ENCODE results near the gene GJA3. TPM values are rescaled to one million over a fixed set of nuclear protein-coding genes. Genes with fewer than 3 reads are reported as not detected.

Gene GJA3
- total and polyA plus RNA-seq, 10 of the 15 experiments (the other 5 are each of a cell fraction or from before 2014, with no cell fraction given), result 0.03 to 0.11 (median 0.04) TPM; not detected in 5

DNA sequence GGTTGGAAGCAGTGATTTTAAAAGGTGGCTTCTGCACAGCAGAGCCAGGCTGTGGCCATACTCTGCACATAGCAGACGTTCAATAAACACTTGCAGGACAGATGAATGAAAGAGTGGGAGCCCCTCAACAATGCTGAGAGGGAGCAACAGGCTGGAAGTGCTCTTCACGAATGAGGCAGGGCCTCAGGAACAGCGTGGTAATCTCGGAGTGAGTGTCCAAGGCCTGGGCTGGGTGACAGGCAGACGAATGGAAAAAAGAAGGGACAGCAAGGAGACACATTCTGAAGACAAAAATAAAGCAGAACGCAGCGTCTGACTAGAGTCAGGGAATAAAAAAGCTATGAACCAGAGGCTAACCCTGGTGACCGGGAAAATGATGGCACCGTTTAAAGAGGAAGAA, 11.1 kb downstream of the GJA3 start:
- Histone ChIP-seq H3K79me2 (ENCODE audit: control insufficient read depth, insufficient read depth, low read length) (no peaks in the 10 kb centered on the region), H3K27ac (ENCODE audit: control insufficient read depth, insufficient read depth) (no peak overlapping the region), H2AFZ (ENCODE audit: control insufficient read depth, low read depth, low read length) (no peak overlapping the region), H3K9me3 (replicated peaks; ENCODE audit: control insufficient read depth, insufficient read depth, low read length) (no peaks in the 10 kb centered on the region), H4K20me1 (ENCODE audit: control insufficient read depth, insufficient read depth) (no peaks in the 10 kb centered on the region), H3K27me3 (replicated peaks in 1 of 2; ENCODE audit: control insufficient read depth in 2 of 2, insufficient read depth in 2 of 2, low read length in 1 of 2) (no peaks in the 10 kb centered on the region), H3K9ac (ENCODE audit: control insufficient read depth, insufficient read depth, low read length) (no peak overlapping the region), H3K4me1 (ENCODE audit: control insufficient read depth, insufficient read depth, low read length) (no peaks in the 10 kb centered on the region), H3K36me3 (ENCODE audit: control insufficient read depth in 2 of 2, insufficient read depth in 2 of 2, low read length in 1 of 2) (no peaks in the 10 kb centered on the region), H3K4me2 (ENCODE audit: control insufficient read depth, insufficient read depth) (no peak overlapping the region), H3K4me3 (no peak overlapping the region)
- no TSS peak for BruUV-seq (replicated peaks)
- ChIA-PET RAD21 (ENCODE audit: unreplicated experiment) (no interaction called here), SMC1A (ENCODE audit: uncharacterized antibody, unreplicated experiment) (no interaction called here), CTCF (interaction anchor here (0.6 to 0.8 kb wide), 2 partner anchors 34 to 164 kb away, joined by 4 read pairs; no protein-coding TSS in a partner anchor), POLR2A (no interaction called here)
- ATAC-seq (no peak), FAIRE-seq (no peak), DNase-seq (ENCODE audit: low read depth, low spot score) (no peak)
- TF ChIP-seq POU2F2 (IDR thresholded peaks at IDR 0.05; ENCODE audit: borderline replicate concordance, low read depth, low read length) (no peak), RAD21 (IDR thresholded peaks at IDR 0.05; ENCODE audit: insufficient read depth, low read depth, low read length) (no peak), IKZF1 (conservative IDR thresholded peaks at IDR 0.05) (no peak), RELA (IDR thresholded peaks at IDR 0.05; ENCODE audit: borderline replicate concordance, partially characterized antibody) (no peak), RB1 (IDR thresholded peaks at IDR 0.05; ENCODE audit: borderline replicate concordance) (no peak), SRF (IDR thresholded peaks at IDR 0.05; ENCODE audit: low read depth in 2 of 2, low read length in 2 of 2) (no peak), MTA2 (IDR thresholded peaks at IDR 0.05; ENCODE audit: low read depth) (no peak), ZNF217 (IDR thresholded peaks at IDR 0.05) (no peak), SREBF1 (IDR thresholded peaks at IDR 0.05; ENCODE audit: low read length) (no peak), MYB (IDR thresholded peaks at IDR 0.05; ENCODE audit: borderline replicate concordance, low read depth, low read length) (no peak), PBX3 (IDR thresholded peaks at IDR 0.05; ENCODE audit: insufficient replicate concordance, low read depth, low read length) (no peak), TAF1 (IDR thresholded peaks at IDR 0.05; ENCODE audit: borderline replicate concordance, low read depth, low read length) (no peak), NFYB (IDR thresholded peaks at IDR 0.05; ENCODE audit: insufficient read depth, low read depth, low read length) (no peak), IRF5 (IDR thresholded peaks at IDR 0.05; ENCODE audit: borderline replicate concordance) (no peak), CREB1 (IDR thresholded peaks at IDR 0.05; ENCODE audit: low read depth) (no peak), DPF2 (IDR thresholded peaks at IDR 0.05) (no peak)
- TF ChIP-seq, protein P1, sequence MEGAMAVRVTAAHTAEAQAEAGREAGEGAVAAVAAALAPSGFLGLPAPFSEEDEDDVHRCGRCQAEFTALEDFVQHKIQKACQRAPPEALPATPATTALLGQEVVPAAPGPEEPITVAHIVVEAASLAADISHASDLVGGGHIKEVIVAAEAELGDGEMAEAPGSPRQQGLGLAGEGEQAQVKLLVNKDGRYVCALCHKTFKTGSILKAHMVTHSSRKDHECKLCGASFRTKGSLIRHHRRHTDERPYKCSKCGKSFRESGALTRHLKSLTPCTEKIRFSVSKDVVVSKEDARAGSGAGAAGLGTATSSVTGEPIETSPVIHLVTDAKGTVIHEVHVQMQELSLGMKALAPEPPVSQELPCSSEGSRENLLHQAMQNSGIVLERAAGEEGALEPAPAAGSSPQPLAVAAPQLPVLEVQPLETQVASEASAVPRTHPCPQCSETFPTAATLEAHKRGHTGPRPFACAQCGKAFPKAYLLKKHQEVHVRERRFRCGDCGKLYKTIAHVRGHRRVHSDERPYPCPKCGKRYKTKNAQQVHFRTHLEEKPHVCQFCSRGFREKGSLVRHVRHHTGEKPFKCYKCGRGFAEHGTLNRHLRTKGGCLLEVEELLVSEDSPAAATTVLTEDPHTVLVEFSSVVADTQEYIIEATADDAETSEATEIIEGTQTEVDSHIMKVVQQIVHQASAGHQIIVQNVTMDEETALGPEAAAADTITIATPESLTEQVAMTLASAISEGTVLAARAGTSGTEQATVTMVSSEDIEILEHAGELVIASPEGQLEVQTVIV (IDR thresholded peaks at IDR 0.05; ENCODE audit: borderline replicate concordance, partially characterized antibody), result no peak
- TF ChIP-seq, protein P2, sequence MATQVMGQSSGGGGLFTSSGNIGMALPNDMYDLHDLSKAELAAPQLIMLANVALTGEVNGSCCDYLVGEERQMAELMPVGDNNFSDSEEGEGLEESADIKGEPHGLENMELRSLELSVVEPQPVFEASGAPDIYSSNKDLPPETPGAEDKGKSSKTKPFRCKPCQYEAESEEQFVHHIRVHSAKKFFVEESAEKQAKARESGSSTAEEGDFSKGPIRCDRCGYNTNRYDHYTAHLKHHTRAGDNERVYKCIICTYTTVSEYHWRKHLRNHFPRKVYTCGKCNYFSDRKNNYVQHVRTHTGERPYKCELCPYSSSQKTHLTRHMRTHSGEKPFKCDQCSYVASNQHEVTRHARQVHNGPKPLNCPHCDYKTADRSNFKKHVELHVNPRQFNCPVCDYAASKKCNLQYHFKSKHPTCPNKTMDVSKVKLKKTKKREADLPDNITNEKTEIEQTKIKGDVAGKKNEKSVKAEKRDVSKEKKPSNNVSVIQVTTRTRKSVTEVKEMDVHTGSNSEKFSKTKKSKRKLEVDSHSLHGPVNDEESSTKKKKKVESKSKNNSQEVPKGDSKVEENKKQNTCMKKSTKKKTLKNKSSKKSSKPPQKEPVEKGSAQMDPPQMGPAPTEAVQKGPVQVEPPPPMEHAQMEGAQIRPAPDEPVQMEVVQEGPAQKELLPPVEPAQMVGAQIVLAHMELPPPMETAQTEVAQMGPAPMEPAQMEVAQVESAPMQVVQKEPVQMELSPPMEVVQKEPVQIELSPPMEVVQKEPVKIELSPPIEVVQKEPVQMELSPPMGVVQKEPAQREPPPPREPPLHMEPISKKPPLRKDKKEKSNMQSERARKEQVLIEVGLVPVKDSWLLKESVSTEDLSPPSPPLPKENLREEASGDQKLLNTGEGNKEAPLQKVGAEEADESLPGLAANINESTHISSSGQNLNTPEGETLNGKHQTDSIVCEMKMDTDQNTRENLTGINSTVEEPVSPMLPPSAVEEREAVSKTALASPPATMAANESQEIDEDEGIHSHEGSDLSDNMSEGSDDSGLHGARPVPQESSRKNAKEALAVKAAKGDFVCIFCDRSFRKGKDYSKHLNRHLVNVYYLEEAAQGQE (IDR thresholded peaks at IDR 0.05; ENCODE audit: low read depth, low read length), result no peak
- intact Hi-C loops (cut with micrococcal nuclease; ENCODE audit: unreplicated experiment), result no loop called here
- WGBS (ENCODE audit: insufficient coverage, insufficient replicate concordance, low lambda C conversion rate, missing lambda C conversion rate), result 36% methylated on average over 9 of the region's 9 CpGs
- in situ Hi-C loops (cut with MboI), result no loop called here

All from GM12878 (cell line).